T-helper 1 cell (primary cell): ENCODE measurements around the gene SARM1.
"Not testable (repeated sequence)": the region's sequence is repeated elsewhere in the genome, so short reads cannot be mapped to it uniquely, and the experiment has no call there.

Experiments
- DNase-seq, 5 donors: peaks; one replicate each; pipeline ENCODE4 v3.0.0-alpha.2; 2012 to 2020

SARM1 gene

GRCh38 chr17:28397275-28397674, 25.8 kb downstream of the SARM1 start:
- no peak for DNase-seq

DNA sequence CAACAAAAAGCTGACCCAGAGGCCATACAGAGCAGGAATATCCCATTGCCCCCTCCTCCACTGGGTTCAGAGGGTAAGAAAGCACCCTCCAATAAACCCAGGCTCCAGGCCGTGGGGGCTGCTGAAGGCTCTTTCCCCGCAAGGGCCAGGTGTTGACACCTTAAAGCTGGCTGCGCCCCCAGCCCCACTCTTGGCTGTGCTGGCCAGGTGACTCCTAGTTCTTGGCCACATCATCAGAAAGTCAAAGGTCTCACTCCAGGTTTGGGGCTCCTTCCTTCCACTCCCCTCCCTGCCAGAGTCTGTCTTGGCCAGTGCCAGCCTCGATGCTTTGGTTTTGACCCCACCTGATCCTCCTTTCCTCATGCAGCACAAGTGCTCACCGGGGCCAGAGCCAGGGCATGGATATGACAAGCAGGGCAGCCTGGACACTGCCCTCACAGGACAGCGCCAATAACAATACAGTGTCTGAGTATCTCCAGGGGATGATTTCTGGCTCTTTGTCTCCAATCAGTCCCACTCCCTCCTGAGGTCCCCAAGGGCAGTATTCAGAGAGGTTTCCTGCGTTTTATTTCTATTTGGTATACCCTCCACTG, 26.3 kb downstream of the SARM1 start:
- DNase-seq, result no peak

DNA sequence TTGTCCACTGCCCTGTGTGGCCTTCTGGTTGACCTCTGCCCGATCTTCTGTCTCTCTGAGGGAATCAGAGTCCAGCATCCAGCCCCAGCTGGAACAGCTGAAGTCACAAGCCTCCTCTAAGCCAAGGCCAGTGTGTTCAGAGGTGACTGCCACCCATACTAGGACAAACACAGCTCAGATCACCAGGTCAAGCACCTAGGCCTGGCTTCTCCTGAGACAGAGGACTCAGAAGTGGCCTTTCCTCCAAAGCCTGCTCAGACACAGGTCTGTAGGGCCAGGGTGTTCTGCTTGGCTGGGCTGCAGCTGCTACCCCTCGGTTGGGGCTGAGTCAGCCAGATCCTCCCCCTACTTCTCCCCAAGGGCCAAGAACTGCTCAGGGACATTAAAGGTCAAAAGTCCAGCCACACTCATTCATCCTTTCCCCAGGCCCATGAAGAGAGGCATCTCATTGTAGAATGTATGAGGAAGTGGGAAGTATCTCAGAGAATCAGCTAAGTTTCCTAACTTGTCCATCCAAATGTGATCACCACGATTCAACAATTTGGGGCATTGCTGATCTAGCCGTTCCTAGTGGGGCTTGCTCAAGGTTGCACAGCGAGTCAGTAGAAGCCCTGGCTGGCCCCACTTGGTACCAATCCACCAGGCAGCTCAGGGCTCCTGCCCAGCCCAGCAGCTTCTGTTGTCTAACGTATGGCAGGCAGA, 26.9 kb downstream of the SARM1 start:
- no peak for DNase-seq

DNA sequence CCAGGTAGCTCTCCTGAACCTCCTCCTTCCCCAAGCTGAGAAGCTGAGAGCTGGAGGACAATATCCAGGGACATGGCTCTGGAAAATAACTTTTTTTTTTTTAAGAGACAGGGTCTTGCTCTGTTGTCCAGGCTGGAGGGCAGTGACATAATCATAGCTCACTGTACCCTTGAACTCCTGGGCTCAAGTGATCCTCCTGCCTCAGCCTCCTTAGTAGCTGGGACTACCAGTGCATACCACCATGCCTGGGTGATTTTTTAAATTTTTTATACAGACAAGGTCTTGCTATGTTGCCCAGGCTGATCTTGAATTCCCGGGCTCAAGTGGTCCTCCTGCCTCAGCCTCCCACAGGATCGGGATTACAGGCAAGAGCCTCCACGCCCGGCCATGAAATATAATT, 28.3 kb downstream of the SARM1 start:
- no peak for DNase-seq

GRCh38 chr17:28402224-28402630, 30.7 kb downstream of the SARM1 start:
- no peak for DNase-seq

DNA sequence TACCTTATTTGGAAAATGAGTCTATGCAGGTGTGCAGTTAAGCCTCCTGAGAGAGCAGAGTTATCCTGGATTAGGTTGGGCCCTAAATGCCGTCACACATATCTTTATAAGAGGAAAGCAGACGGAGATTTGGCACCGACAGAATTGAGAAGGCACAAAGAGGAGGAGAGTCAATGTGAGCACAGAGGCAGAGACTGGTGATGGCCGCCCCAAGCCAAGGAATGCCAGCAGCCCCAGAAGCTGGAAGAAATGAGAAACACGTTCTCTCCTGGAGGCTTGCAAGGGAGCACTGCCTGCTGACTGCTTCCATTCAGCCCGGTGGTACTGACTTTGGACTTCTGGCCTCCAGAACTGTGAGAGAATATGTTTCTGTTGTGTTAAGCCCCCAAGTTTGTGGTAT, 31.4 kb downstream of the SARM1 start:
- DNase-seq, result no peak

GRCh38 chr17:28404007-28404406, 32.5 kb downstream of the SARM1 start:
- no peak for DNase-seq

DNA sequence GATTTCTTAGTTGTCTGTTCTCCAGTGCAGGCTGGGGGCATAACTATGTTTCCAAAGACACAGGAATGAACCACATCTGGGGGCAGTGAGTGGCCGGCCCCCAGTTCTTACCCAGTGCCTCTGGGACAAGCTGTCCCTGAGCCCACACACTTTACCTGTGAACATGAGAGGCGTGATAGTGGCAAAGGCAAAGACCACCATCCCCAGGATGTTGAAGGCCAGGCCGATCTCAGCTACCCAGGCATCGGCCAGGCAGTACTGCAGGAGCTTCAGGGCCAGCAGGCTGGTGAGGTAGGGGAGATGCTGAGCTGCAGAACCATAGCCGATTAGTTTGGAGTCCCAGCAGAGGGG, 32.9 kb downstream of the SARM1 start:
- no peak for DNase-seq

DNA sequence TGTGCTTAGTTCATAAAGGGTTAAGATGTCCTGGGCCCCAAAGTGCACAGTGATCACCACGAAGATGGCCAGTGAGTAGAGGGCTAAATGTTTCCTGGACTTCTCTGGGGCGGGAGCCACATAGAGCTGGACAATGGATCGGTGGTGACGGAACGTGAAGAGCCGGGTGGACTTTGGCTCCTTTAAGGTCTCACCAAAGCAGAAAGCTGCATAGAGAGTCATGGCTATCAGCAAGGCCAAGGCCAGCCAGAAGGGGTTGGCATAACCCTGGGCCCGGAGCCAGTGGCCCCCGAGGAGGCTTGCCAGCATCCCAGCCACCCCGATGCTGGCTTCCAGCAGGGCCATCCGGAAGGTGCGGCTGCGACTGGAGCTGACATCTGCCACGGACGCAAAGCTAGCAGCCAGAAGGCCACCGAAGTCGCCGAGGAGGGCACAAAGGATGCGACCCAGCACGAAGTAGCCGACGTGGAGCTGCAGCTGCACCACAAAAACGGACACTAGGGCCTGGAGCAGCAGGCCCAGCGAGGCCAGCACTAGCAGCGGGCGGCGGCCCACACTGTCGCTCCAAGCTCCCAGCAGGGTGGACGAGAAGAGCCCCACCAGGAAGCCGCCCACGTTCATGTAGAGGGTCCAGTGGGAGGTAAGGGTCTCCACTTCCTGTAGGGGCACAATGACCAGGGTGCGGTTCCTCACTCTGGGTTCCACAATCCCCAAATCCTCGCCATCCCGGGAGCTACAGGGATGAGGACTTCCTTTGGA, 33.5 kb downstream of the SARM1 start:
- DNase-seq, result no peak

DNA sequence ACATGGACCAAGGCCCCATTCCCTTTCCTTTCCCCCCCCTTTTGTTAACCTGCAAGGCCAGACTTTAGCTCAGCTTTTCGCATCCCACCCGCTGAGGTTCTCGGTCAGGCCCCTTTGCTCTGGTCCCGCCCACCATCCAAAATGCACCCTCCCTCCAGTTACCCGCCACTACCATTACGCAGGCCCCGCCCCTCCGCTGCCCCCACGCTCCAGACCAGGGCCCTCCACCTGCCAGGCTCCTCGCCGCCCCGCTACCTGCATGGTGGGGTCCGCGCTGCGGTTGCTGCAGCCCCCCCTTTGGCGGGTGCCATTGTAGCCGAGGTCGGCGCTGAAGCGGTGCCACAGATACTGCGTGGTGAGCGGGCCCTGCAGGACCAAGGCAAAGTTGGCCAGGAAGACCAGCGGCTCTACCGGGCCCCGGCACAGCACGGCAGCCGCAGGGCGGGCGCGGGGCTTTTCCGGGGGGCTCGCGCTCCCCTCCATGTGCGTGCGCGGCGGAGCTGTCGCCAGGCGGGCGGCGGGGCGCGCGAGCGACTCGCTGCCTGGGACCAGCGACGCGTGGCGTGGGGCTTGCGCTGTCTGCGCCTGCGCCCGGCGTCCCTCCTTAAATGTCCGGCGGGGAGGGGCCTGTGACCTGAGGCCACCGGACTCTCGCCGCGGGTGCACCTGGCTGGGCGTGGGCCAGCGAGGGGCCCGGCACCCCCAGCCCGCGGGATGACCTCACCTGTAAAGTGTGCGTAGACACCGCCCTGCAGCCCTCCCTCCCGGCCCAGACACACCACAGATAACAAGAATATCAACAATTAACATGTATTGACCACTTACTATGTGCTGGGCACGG, 34.4 kb downstream of the SARM1 start, which contains the start of gene SLC46A1:
Gene SLC46A1 (minus strand): TSS at position 581 of the 841 bp plus-strand sequence. CDS start 98 bp downstream, at position 483.
- peak in 1 of 5 donors; percentile 18 for DNase-seq

DNA sequence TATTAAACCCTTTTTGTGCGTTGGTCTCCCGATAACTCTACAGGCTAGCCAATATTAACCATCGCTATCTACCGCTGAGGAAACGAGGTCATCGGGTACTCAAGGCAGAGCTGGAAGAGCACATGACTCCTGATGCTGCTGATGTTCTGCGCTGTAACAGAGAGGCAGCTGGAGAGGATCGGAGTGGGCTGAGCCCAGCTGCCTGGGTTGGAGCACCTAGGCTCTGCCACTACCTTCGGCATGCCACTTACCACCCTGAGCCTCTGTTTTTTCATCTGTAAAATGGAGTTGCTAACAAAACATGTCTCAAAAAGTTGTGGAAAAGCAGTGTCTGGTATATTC, 35.0 kb downstream of the SARM1 start:
- no peak for DNase-seq

DNA sequence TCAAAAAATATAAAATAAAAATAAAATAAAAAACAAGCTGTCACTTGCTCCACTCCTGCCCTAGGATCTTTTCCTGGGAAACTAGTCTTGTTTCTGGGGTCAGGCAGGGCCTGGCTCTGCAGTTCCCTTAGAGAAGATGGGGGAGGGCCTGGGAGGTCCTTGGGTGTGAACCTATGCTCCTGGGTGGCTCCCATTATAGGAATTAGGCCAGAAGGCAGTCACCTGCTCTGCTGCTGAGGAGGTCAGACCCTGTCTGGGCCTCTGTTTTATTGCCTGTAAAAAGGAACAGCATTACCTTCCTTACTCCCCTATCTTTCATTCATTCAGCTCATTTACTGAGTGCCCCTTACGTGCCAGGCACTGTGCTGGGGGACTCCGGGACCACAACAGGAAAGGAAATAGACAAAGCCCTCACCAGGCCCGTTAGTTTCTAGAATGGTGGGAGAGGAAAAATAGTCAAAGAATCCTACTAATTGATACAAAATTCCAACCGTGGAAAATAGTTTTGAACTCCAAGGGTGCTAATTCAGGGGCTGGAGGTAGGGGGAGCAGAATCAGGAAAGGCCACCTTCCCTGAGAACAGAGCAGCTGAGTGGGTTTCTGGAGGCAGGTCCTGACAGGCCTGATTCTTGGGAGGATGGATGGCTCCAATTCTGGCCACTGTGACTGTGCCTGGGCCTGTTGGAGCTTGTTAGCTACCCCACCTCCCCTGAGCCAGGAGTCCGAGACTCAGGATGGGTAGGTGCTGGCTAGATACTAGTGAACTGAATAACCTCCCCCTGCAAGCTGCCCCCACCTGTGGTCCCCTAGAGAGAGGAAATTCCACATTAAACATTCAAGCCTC, 35.9 kb downstream of the SARM1 start:
- DNase-seq, result no peak

DNA sequence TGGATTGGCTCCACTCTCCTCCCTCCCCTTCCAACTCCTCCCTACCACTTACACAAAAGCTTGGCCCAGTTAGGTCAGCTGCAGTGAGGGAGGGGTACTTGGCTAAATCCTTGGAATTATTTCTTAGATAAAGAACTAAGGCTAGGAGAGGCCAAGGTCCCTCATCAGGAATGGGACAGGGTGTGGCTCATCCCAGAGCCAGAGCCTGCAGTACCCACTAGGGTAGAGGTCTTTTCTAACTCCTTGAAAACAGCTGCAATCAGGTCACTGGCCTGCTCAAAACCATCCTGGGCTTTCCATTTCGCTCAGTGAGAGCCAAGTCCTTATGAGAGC, 36.4 kb downstream of the SARM1 start:
- no peak for DNase-seq

DNA sequence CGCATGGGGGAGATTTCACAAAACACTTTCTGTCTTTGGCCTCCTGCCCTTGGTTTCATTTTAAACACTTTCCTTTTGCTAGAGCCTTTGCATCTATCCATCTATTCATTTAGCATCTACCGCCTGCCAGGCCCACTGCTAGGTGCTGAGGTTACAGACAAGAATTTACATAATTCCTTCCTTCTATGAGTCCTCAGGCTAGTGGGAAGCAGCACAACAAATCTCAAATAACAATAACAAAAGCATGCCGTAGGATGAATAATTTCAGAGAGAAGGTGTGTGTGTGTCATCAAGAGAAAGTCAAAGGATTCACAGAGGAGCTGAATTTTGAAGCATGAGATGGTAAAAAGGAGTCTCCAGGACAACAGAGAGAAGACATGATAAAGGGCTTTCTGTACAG, 40.6 kb downstream of the SARM1 start:
- no peak for DNase-seq

GRCh38 chr17:28413804-28414203, 42.3 kb downstream of the SARM1 start:
- no peak for DNase-seq

GRCh38 chr17:28415886-28416285, 44.4 kb downstream of the SARM1 start:
- DNase-seq, result no peak

- peak in 3 of 5 donors; percentile 14 to 50 (median 35) for DNase-seq
These were observed 45.3 kb downstream of the SARM1 start for GRCh38 chr17:28416703-28417311.

- DNase-seq, result no peak
These were observed 50.4 kb downstream of the SARM1 start for GRCh38 chr17:28421787-28422305.

DNA sequence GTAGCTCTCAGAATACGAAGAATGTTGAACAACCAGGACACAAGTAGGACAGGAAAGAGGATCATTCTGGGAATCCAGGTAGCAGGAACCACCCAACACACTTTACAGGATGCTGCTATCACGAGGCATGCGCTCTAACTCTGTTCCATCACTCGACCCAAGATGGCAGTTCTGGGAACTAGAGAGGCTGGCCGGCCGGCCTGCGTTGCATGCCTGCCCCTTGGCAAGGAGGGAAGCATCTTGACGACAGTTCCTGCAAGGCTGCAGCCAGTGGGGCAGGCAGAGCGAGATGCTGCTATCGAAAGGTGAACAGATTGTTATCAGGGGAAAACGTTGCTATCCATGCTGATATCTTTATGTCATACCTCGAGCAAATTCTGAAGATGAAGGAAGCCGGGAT, 53.7 kb downstream of the SARM1 start:
- no peak for DNase-seq

DNA sequence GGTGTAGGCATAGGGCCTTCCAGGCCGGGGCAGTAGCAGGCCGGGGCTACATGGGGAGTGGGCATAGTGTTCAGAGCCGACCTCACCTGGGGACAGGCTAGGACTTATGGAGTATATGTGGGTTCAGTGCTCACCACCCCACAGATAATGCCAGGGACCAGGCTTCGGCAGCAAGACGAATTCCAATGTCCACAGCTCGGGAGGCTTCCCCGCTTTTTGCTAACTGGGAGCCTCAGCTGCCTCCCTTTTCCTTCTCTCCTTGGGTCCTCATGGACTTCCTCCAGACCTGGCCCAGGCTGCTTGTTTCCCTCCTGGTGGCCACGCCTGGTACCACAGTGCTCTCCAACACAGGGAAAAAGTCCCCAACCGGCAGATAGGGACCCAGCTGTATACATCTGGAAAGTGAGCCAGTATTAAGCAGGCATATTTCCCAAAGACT, 54.6 kb downstream of the SARM1 start:
- DNase-seq, result no peak

GRCh38 chr17:28427371-28427770, 55.9 kb downstream of the SARM1 start:
- no peak for DNase-seq

GRCh38 chr17:28427982-28428381, 56.5 kb downstream of the SARM1 start:
- not testable (repeated sequence) for DNase-seq
